Measurements from ENCODE around the gene AHCYL2. TPM values are rescaled to one million over a fixed set of nuclear protein-coding genes. Genes with fewer than 3 reads are reported as not detected.

AHCYL2 gene
- total RNA-seq, 1 experiment from 2014 or later = 23.2 TPM

DNA sequence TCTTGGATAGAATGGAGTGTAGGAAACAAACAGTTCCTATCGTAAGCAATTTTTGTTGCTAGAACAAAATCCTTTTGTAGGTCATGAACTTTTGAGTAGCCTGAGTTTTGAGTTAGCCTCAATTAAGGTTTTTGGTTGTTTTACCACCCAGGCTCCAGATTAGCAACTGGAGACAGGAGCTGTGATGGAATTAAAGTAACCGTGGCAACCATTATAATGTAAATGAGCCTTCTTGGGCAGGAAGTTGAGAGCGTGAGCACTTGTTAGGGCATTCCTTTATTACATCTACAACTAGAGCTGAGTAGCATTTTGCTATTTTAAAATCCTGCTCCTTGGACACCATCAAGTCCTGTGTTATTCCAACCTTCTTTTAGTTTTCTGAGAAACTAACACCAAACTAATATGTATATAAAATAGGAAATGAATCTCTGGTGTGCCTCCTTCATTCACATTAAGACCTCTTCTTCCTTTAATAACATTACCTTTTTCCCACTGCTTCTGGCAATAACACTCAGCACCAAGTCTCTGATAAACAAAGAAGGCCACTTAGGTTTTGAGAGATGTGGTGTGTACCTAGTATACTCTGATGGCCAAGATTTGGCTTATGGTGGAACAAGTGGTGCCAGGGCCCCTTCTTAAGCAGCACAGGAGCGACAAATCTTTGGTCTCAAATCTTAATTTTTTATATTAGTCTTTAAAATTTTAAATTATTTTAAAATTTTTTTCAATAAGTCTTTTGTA is 34.0 kb downstream of the AHCYL2 start:
- Histone ChIP-seq H3K4ac (ENCODE audit: low read depth, low read length) (no peak overlapping the region), H3K23ac (ENCODE audit: insufficient read length, low read depth, low read length) (no peak overlapping the region), H3K9ac (ENCODE audit: extremely low read depth, insufficient read length, low read length) (no peak overlapping the region), H2BK5ac (ENCODE audit: insufficient read length, low read length) (no peak overlapping the region), H3K27me3 (ENCODE audit: insufficient read depth, low read length) (no peaks in the 10 kb centered on the region), H3K23me2 (ENCODE audit: insufficient read length, low read depth, low read length, poor library complexity, severe bottlenecking) (no peaks in the 10 kb centered on the region), H3K27ac (ENCODE audit: insufficient read length, low read depth, low read length) (peak overlapping the region; percentile 86), H2BK120ac (ENCODE audit: low read depth, low read length, poor library complexity, severe bottlenecking) (peak overlapping the region; percentile 40), H3K14ac (ENCODE audit: insufficient read depth, low read length) (no peak overlapping the region), H2BK20ac (ENCODE audit: low read depth, low read length, poor library complexity, severe bottlenecking) (no peak overlapping the region), H2AK5ac (ENCODE audit: insufficient read length, low read length) (no peak overlapping the region), H3K79me1 (ENCODE audit: insufficient read depth, low read depth, low read length, poor library complexity, severe bottlenecking) (no peaks in the 10 kb centered on the region), H4K20me1 (ENCODE audit: control insufficient read depth, insufficient read depth, insufficient read length) (no peaks in the 10 kb centered on the region), H2BK12ac (ENCODE audit: insufficient read length, low read depth, low read length) (no peak overlapping the region), H3K18ac (ENCODE audit: insufficient read length, low read depth, low read length) (no peak overlapping the region), H3K4me2 (ENCODE audit: insufficient read depth, insufficient read length, low read length) (peak overlapping the region; percentile 15), H3K56ac (ENCODE audit: insufficient read length, low read depth, low read length) (no peak overlapping the region), H3K79me2 (ENCODE audit: insufficient read depth, low read length) (peaks cover 2% of the 10 kb centered on the region; the same call in 1 of the 2 replicates), H3T11ph (ENCODE audit: low read length) (peak overlapping the region; percentile 88), H4K5ac (ENCODE audit: insufficient read length, low read depth, low read length) (no peak overlapping the region), H2AFZ (ENCODE audit: low read length) (no peak overlapping the region), H3K9me3 (ENCODE audit: control insufficient read depth, low read depth, low read length) (no peaks in the 10 kb centered on the region), H4K91ac (ENCODE audit: insufficient read length, low read depth, low read length) (no peak overlapping the region), H2BK15ac (ENCODE audit: low read depth, low read length) (no peak overlapping the region), H3K4me1 (ENCODE audit: insufficient read depth, low read length) (peaks cover 11% of the 10 kb centered on the region; the same call in 1 of the 2 replicates), H4K8ac (replicated peaks; ENCODE audit: insufficient read length, low read depth, low read length) (no peak overlapping the region)
- no peaks in the 10 kb centered on the region for H3K27me3 Mint-ChIP-seq (ENCODE audit: low read depth)
- DNase-seq = peak; percentile 58
- H3K36me3 Mint-ChIP-seq (ENCODE audit: insufficient read depth in 1 of 3, low read depth in 3 of 3) = no peaks in the 10 kb centered on the region; a peak in 3 of 7 replicates
- no CpG with 5 or more reads among the region's 4 CpGs for WGBS (ENCODE audit: extremely low coverage, insufficient read length, low lambda C conversion rate)
- H3K9me3 Mint-ChIP-seq = no peaks in the 10 kb centered on the region
- TF ChIP-seq, protein P1, sequence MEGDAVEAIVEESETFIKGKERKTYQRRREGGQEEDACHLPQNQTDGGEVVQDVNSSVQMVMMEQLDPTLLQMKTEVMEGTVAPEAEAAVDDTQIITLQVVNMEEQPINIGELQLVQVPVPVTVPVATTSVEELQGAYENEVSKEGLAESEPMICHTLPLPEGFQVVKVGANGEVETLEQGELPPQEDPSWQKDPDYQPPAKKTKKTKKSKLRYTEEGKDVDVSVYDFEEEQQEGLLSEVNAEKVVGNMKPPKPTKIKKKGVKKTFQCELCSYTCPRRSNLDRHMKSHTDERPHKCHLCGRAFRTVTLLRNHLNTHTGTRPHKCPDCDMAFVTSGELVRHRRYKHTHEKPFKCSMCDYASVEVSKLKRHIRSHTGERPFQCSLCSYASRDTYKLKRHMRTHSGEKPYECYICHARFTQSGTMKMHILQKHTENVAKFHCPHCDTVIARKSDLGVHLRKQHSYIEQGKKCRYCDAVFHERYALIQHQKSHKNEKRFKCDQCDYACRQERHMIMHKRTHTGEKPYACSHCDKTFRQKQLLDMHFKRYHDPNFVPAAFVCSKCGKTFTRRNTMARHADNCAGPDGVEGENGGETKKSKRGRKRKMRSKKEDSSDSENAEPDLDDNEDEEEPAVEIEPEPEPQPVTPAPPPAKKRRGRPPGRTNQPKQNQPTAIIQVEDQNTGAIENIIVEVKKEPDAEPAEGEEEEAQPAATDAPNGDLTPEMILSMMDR (conservative IDR thresholded peaks at IDR 0.05) = no peak
- H3K27ac Mint-ChIP-seq = peak overlapping the region; percentile 96 to 99 (median 98)
- peak overlapping the region; percentile 45 to 57; a peak in 4 of 5 replicates for H3K4me3 Mint-ChIP-seq
- peaks cover 51 to 57% of the 10 kb centered on the region in 2 experiments for H3K4me1 Mint-ChIP-seq

Measured in H9 (cell line).